HG03108 (cell line): ENCODE data around the gene D2HGDH.
"Not testable (repeated sequence)": the region's sequence is repeated elsewhere in the genome, so short reads cannot be mapped to it uniquely, and the experiment has no call there.

Experiments
- ATAC-seq: cut with Tn5 transposase; IDR thresholded peaks from one replicate; pipeline ENCODE4 v1.9.1; 2021; ENCODE audit warnings: moderate library complexity; ENCODE audit not compliant: unreplicated experiment

D2HGDH gene

DNA sequence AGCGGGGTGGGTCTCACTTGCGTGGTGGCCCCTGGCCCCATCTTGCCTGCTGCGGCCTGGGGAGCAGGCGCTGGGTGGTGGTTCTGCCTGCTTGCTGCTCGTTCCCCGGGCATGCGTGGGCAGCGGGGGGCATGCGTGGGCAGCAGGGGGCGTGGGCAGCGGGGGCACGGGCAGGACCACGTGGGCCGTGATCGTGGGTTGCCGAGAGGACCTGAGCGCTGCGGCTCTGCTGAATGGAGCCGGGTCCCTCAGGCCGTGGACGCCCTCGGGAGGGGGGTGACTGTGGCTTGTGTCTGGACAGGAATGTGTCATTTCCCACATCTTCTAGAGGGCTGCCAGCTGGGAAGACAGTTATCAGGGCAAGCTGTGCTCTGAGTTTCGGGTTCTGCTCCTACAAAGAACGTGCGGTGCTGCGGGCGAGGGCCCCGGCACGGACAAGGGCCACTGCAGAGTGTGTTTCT is 33.9 kb downstream of the D2HGDH start:
- ATAC-seq, result no peak

GRCh38 chr2:241768850-241769249 is 34.4 kb downstream of the D2HGDH start:
- no peak for ATAC-seq

DNA sequence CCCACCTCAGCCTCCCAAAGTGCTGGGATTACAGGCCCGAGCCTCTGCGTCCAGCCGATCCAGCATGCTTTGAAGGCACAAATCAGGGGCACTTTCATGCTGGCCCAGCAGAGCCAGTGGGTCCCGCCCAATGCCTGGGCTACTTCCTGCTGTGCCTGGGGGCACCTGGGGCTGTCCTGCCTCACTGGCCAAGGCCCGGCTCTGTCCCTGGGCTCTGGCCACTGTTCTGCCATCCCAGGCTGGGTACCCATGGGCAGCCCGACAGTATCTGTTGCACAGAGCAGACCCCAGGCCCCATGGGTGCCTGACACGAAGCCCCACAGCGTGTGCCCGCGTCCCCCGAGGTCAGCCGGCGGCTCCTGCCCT is 35.4 kb downstream of the D2HGDH start:
- no peak for ATAC-seq

GRCh38 chr2:241770185-241770935 is 35.9 kb downstream of the D2HGDH start:
- ATAC-seq, result no peak

GRCh38 chr2:241770936-241771285 is 36.5 kb downstream of the D2HGDH start:
- ATAC-seq, result no peak

- ATAC-seq, result no peak
These were observed 37.0 kb downstream of the D2HGDH start for GRCh38 chr2:241771286-241772062.

GRCh38 chr2:241772063-241772499 is 37.7 kb downstream of the D2HGDH start:
- ATAC-seq, result no peak

GRCh38 chr2:241773511-241774418 is 39.3 kb downstream of the D2HGDH start:
- ATAC-seq, result no peak

DNA sequence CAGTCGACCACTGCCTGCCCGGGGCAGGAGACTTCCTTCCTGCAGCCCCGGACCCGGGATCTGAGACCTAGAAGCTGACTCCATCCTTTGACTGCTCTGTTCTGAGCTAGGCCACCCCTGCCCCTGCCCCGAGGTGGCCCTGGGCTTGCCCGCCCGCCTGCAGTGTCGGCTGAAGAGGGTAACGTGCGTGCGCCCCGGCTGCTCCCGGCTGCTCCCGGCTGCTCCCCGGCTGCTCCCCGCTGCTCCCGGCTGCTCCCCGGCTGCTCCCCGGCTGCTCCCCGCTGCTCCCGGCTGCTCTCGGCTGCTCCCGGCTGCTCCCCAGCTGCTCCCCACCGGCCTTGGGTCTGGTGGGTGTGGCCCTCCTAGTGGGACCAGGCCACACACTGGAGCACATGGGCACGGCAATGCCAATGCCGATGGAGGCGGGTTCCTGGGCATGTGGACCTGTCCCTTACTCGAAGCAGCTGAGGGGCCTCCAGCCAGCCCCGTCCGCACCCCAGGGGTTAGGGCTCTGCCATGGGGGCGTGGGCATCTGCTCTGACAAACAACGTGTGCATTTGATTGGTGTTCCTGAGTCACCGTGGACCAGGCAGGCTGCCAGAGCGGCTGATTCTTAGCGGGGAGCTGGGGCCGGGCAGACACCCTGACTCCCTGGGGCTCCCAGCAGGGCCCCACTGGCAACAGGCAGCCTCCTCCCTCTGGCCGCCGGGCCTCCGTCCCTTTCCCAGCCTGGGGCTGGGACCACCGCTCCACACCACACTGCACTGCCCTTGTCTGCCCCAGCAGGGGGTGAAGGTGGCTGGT is 40.2 kb downstream of the D2HGDH start:
- no peak for ATAC-seq

GRCh38 chr2:241775223-241776177 is 41.1 kb downstream of the D2HGDH start:
- no peak for ATAC-seq

- no peak for ATAC-seq
These were observed 42.1 kb downstream of the D2HGDH start, which contains the start of gene GAL3ST2 for GRCh38 chr2:241776336-241777169. GAL3ST2 (plus strand) TSS chr2:241776822; CDS start chr2:241776956, 134 bp downstream.

- ATAC-seq, result no peak
These were observed 42.8 kb downstream of the D2HGDH start for GRCh38 chr2:241777170-241777685.

GRCh38 chr2:241777686-241778627 is 43.5 kb downstream of the D2HGDH start:
- no peak for ATAC-seq

DNA sequence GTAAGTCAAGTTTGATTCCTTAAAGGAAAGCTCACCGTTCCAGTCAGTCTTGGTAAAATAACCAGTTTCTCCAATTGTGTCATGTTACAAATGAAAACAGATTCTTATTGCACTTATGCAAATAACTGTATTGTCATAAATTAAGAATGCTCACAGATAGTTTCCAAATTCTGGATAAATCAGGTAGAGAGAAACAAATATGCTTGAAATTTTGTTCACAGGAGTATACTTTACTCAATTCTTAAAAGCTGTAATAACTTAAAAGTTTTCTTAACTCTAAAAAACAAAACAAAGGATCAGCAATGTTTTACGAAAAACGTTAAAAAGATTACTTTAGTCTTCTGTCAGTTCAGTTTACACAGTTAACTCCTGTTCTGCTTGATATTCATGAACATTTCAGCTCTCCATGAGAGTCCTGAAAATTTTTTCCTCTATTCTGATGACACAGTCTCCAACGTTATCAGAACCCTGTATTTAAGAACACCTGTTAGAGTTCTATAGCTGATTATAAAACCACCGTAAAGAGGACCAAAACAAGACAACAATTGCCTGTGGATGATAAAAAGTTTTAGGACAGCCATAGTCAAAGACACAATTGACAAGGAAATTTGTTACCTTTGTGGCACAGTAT is 46.6 kb downstream of the D2HGDH start:
- no peak for ATAC-seq

GRCh38 chr2:241782053-241782452 is 47.6 kb downstream of the D2HGDH start:
- ATAC-seq, result not testable (repeated sequence)

- no peak for ATAC-seq
These were observed 53.7 kb downstream of the D2HGDH start for GRCh38 chr2:241788135-241788534.
